ENCODE measurements around the gene PHTF1. TPM values are rescaled to one million over a fixed set of nuclear protein-coding genes. Genes with fewer than 3 reads are reported as not detected.
A peak's percentile ranks its signal among the peaks of the same experiment; 100 is the strongest.
"Not testable (repeated sequence)": the region's sequence is repeated elsewhere in the genome, so short reads cannot be mapped to it uniquely, and the experiment has no call there.

The PHTF1 gene
- polyA plus RNA-seq, 1 donor: 9.6 TPM

GRCh38 chr1:113760102-113761080, 1.1 kb upstream of the PHTF1 start:
- no peaks in the 10 kb centered on the region for H3K27me3 ChIP-seq (ENCODE audit: control insufficient read depth, insufficient read depth, low read length)
- DNase-seq: no peak
- H3K4me3 ChIP-seq (ENCODE audit: low read length): peak overlapping the region; percentile 97
- no peaks in the 10 kb centered on the region for H3K9me3 ChIP-seq (ENCODE audit: control insufficient read depth, low read depth, low read length)
- peak overlapping the region; percentile 84 for H3K27ac ChIP-seq (ENCODE audit: low read length)
- H3K36me3 ChIP-seq (ENCODE audit: control insufficient read depth, insufficient read depth, low read length): no peaks in the 10 kb centered on the region
- WGBS (ENCODE audit: insufficient coverage, low lambda C conversion rate): 65% methylated on average over 4 of the region's 23 CpGs
- H3K4me1 ChIP-seq (ENCODE audit: control insufficient read depth, insufficient read depth, low read length): peaks cover 5% of the 10 kb centered on the region

DNA sequence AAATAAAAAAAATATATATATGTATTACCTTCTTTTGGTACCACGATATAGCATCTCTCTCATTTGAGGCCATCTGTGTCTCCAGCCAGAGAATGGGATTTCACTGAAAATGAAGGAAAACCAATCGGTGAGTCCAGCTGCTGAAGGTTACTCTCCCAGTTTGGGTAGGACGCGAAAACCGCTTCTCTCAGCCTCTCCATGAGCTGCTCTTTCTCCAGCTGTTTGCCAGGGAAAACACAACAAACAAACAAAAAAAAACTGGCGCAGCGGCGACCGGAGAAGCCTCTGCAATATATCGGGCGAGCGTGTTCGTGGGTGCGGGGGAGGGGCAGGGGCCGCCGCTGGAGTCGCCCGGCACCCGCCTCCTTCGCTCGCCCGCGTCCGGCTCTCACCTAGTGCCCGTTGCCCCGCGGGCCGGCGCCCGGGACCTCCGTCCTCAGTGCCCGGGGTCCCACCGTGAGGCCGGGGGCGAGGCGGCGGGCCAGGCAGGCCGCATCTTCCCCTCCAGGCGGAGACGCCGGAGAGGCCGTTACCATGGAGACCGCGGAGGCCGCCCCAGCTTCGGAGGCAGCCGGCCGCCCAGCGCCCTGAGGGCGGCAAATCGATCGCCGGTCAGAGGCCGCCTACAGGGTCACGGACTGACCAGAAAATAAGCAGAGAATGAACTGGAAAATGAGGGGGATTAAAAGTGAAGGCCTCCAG, 504 bp downstream of the PHTF1 start:
- H3K27ac ChIP-seq (ENCODE audit: low read length): peak overlapping the region; percentile 84
- H3K36me3 ChIP-seq (ENCODE audit: control insufficient read depth, insufficient read depth, low read length): peaks cover 3% of the 10 kb centered on the region
- peaks cover 3% of the 10 kb centered on the region for H3K4me1 ChIP-seq (ENCODE audit: control insufficient read depth, insufficient read depth, low read length)
- 0% methylated on average over 4 of the region's 55 CpGs for WGBS (ENCODE audit: insufficient coverage, low lambda C conversion rate)
- peak; percentile 46 to 74 for DNase-seq
- H3K9me3 ChIP-seq (ENCODE audit: control insufficient read depth, low read depth, low read length): no peaks in the 10 kb centered on the region
- H3K4me3 ChIP-seq (ENCODE audit: low read length): peak overlapping the region; percentile 97
- no peaks in the 10 kb centered on the region for H3K27me3 ChIP-seq (ENCODE audit: control insufficient read depth, insufficient read depth, low read length)

DNA sequence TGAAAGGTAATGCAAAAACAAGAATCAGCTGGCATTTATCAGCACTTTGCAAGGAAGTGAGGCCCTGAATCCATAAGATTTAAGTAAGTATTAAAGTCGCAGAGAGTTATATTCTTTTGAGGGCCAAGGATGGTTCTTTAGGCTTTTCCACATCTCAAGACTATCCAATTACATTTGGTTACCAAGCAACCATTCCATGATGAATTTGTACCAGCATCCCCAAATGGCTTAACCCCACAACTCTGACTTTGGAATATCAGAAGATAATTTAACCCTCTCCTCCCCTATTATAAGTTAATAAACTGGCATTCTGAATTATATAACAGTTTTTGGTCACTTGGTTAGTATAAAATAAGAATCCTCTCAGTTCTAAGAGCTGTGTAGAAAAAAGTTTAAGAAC, 2.8 kb downstream of the PHTF1 start:
- Histone ChIP-seq H3K9me3 (ENCODE audit: control insufficient read depth, low read depth, low read length) (no peaks in the 10 kb centered on the region), H3K36me3 (ENCODE audit: control insufficient read depth, insufficient read depth, low read length) (peaks cover 3% of the 10 kb centered on the region), H3K4me1 (ENCODE audit: control insufficient read depth, insufficient read depth, low read length) (peaks cover 3% of the 10 kb centered on the region), H3K4me3 (ENCODE audit: low read length) (no peak overlapping the region), H3K27ac (ENCODE audit: low read length) (no peak overlapping the region), H3K27me3 (ENCODE audit: control insufficient read depth, insufficient read depth, low read length) (no peaks in the 10 kb centered on the region)
- DNase-seq: no peak
- 83% methylated on average over 1 of the region's 1 CpG for WGBS (ENCODE audit: insufficient coverage, low lambda C conversion rate)

- H3K27me3 ChIP-seq (ENCODE audit: control insufficient read depth, insufficient read depth, low read length); H3K4me1 ChIP-seq (ENCODE audit: control insufficient read depth, insufficient read depth, low read length); DNase-seq; H3K27ac ChIP-seq (ENCODE audit: low read length); H3K4me3 ChIP-seq (ENCODE audit: low read length); H3K36me3 ChIP-seq (ENCODE audit: control insufficient read depth, insufficient read depth, low read length); H3K9me3 ChIP-seq (ENCODE audit: control insufficient read depth, low read depth, low read length): not testable (repeated sequence)
- no CpG with 5 or more reads among the region's 6 CpGs for WGBS (ENCODE audit: insufficient coverage, low lambda C conversion rate)
These were observed 6.0 kb downstream of the PHTF1 start for GRCh38 chr1:113753333-113753732.

GRCh38 chr1:113751516-113751915, 7.8 kb downstream of the PHTF1 start:
- Histone ChIP-seq H3K9me3 (ENCODE audit: control insufficient read depth, low read depth, low read length) (no peaks in the 10 kb centered on the region), H3K4me1 (ENCODE audit: control insufficient read depth, insufficient read depth, low read length) (no peaks in the 10 kb centered on the region), H3K4me3 (ENCODE audit: low read length) (no peak overlapping the region), H3K36me3 (ENCODE audit: control insufficient read depth, insufficient read depth, low read length) (peaks cover 3% of the 10 kb centered on the region), H3K27me3 (ENCODE audit: control insufficient read depth, insufficient read depth, low read length) (no peaks in the 10 kb centered on the region), H3K27ac (ENCODE audit: low read length) (no peak overlapping the region)
- no peak for DNase-seq
- no CpG with 5 or more reads among the region's 1 CpG for WGBS (ENCODE audit: insufficient coverage, low lambda C conversion rate)

- Histone ChIP-seq H3K4me1 (ENCODE audit: control insufficient read depth, insufficient read depth, low read length) (no peaks in the 10 kb centered on the region), H3K36me3 (ENCODE audit: control insufficient read depth, insufficient read depth, low read length) (peaks cover 3% of the 10 kb centered on the region), H3K27ac (ENCODE audit: low read length) (no peak overlapping the region), H3K4me3 (ENCODE audit: low read length) (no peak overlapping the region), H3K27me3 (ENCODE audit: control insufficient read depth, insufficient read depth, low read length) (no peaks in the 10 kb centered on the region), H3K9me3 (ENCODE audit: control insufficient read depth, low read depth, low read length) (no peaks in the 10 kb centered on the region)
- no peak for DNase-seq
These were observed 8.2 kb downstream of the PHTF1 start for GRCh38 chr1:113751114-113751513.

- H3K4me3 ChIP-seq (ENCODE audit: low read length): no peak overlapping the region
- no peak for DNase-seq
- H3K4me1 ChIP-seq (ENCODE audit: control insufficient read depth, insufficient read depth, low read length): no peaks in the 10 kb centered on the region
- H3K27ac ChIP-seq (ENCODE audit: low read length): no peak overlapping the region
- peaks cover 3% of the 10 kb centered on the region for H3K36me3 ChIP-seq (ENCODE audit: control insufficient read depth, insufficient read depth, low read length)
- no peaks in the 10 kb centered on the region for H3K9me3 ChIP-seq (ENCODE audit: control insufficient read depth, low read depth, low read length)
- no CpG with 5 or more reads among the region's 3 CpGs for WGBS (ENCODE audit: insufficient coverage, low lambda C conversion rate)
- H3K27me3 ChIP-seq (ENCODE audit: control insufficient read depth, insufficient read depth, low read length): no peaks in the 10 kb centered on the region
These were observed 9.9 kb downstream of the PHTF1 start for GRCh38 chr1:113749402-113749801.

DNA sequence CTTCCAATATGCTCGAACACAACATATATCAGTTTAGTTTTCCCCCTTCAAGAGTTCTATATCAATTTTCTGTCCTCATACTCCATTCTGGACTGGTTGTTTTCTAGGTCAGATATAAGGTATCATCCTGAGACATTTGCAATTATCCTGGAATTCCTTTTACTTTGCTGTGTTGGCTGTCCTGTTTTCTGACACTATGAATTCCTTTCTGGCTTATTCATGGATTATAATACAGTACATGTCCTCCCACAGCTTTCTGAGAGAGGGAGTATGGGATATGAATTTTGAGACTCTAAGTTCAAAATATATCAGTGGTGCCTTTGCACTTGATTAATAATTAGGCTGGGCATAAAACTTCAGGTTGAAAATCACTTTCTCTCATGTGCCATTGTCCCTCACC, 11.9 kb downstream of the PHTF1 start:
- 100% methylated on average over 1 of the region's 1 CpG for WGBS (ENCODE audit: insufficient coverage, low lambda C conversion rate)
- H3K9me3 ChIP-seq (ENCODE audit: control insufficient read depth, low read depth, low read length): no peaks in the 10 kb centered on the region
- H3K4me1 ChIP-seq (ENCODE audit: control insufficient read depth, insufficient read depth, low read length): no peaks in the 10 kb centered on the region
- H3K27ac ChIP-seq (ENCODE audit: low read length): no peak overlapping the region
- no peaks in the 10 kb centered on the region for H3K27me3 ChIP-seq (ENCODE audit: control insufficient read depth, insufficient read depth, low read length)
- H3K36me3 ChIP-seq (ENCODE audit: control insufficient read depth, insufficient read depth, low read length): no peaks in the 10 kb centered on the region
- no peak overlapping the region for H3K4me3 ChIP-seq (ENCODE audit: low read length)
- DNase-seq: no peak

- H3K36me3 ChIP-seq (ENCODE audit: control insufficient read depth, insufficient read depth, low read length): no peaks in the 10 kb centered on the region
- no peak for DNase-seq
- H3K27me3 ChIP-seq (ENCODE audit: control insufficient read depth, insufficient read depth, low read length): no peaks in the 10 kb centered on the region
- no peak overlapping the region for H3K4me3 ChIP-seq (ENCODE audit: low read length)
- no peak overlapping the region for H3K27ac ChIP-seq (ENCODE audit: low read length)
- WGBS (ENCODE audit: insufficient coverage, low lambda C conversion rate): no CpG with 5 or more reads among the region's 3 CpGs
- no peaks in the 10 kb centered on the region for H3K9me3 ChIP-seq (ENCODE audit: control insufficient read depth, low read depth, low read length)
- H3K4me1 ChIP-seq (ENCODE audit: control insufficient read depth, insufficient read depth, low read length): no peaks in the 10 kb centered on the region
These were observed 13.9 kb downstream of the PHTF1 start for GRCh38 chr1:113745425-113745824.

- no peaks in the 10 kb centered on the region for H3K4me1 ChIP-seq (ENCODE audit: control insufficient read depth, insufficient read depth, low read length)
- WGBS (ENCODE audit: insufficient coverage, low lambda C conversion rate): no CpG with 5 or more reads among the region's 1 CpG
- H3K9me3 ChIP-seq (ENCODE audit: control insufficient read depth, low read depth, low read length): no peaks in the 10 kb centered on the region
- H3K36me3 ChIP-seq (ENCODE audit: control insufficient read depth, insufficient read depth, low read length): no peaks in the 10 kb centered on the region
- H3K27me3 ChIP-seq (ENCODE audit: control insufficient read depth, insufficient read depth, low read length): no peaks in the 10 kb centered on the region
- no peak overlapping the region for H3K27ac ChIP-seq (ENCODE audit: low read length)
- H3K4me3 ChIP-seq (ENCODE audit: low read length): no peak overlapping the region
- DNase-seq: no peak
These were observed 15.2 kb downstream of the PHTF1 start for GRCh38 chr1:113744114-113744513.

All from large intestine (tissue), 3 donors.